CD4-positive, alpha-beta T cell treated with Interleukin-17A for 4 hours (primary cell): ENCODE results near the gene CEL.

Experiments
- DNase-seq: peaks from one replicate; pipeline ENCODE4 v3.0.0-alpha.2; 2020; ENCODE audit warnings: mixed read lengths

CEL gene

DNA sequence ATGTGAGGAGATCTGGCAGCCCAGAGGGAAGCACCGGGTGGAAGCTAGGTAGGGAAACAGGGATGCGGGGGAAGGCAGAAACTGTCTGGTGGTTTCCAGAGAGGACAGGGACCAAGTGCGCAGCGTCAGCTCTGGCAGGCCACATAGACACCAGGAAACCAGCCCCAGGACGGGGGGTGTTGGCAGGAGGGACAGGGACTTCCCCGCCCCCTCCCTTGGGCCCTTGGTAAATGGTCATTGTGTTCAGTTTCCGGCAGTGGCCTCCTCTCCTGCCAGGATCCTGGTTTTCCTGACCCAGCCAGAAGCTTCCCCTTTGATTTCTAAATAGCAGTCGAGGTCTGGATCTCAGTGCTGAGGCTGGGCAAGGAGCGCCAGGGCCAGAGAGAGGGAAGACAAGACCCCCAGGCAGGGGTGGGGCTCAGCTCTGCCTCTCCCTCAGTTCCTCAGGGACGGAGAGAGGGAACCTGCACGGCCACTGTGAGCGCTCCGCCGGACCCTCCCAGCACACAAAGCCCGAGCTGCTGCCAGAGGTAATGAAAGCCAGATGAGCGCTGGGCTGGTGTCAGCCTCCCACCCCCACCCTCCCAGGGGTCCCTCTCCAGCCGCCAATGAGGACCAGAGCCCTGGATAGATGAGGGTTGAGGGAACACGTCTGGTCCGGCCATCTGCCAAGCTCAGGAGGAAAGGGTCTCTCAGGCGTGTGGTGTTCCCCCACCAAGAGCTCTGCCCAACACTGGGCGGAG is 57.5 kb downstream of the CEL start:
- no peak for DNase-seq

DNA sequence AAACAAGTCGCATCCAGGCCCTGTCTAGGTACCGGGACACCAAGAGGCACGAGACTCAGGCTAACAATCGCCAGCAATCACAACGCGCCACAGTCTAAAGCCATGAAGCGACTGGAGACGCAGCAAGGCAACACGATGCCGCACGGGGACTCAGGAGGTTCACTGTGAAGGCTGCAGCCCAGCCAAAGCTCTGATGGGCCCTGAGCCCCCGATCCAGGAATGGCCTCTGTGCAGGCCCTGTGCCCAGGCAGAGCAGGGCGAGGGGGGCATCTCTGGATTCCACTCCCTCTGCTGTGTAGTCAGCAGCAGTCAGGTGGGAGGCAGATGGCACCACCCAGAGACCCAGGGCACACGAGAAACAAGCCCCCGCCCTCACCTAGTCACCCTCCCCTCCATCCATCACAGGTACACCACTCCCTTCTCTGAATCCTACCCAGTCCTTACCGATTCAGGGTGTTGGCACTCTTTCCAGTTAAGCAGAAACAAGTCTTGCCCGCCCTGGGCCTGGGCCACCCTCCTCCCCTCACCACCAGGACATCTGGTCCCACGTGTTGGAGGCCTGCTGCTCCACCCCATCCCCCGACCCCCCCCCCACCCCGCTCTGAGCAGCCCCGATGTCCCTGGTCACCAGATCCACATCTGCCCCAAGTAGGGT is 58.2 kb downstream of the CEL start:
- no peak for DNase-seq

DNA sequence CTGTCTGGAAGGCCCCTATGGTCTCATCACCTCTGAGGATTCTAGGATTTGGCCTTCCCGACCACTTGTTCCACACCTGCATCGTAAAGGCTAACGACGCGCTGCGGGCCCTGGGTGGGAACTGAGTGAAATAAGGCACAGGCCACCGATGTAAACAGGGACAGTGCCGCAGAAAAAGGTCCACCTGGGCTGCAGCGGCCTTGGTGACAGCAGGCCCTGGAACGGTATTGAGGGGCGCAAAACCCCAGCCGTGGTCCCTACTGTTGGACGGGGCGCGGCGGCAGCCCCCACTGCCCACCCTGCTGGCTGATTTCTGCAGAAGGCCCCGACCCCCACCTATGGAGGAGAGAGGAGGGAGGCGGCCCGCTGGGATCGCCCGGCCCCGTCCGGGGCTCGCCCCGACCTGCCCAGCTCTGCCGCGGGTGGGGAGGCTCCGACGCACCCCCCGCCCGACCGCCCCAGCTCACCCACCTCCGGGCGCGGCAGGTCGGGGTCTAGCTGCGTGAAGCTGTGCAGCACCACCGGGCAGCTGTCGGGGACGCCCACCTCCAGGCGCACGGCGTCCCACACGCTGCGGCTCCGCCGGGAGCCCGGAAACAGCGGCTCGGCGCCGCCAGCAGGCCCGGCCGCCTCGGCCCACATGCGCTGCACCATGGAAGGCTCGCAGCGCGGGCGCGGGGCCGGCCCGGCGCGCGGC is 58.9 kb downstream of the CEL start:
- no peak for DNase-seq
